CD4-positive, alpha-beta T cell treated with Interleukin-12 subunit alpha and Interleukin-12 subunit beta, for 1 hour (primary cell): ENCODE data around the gene CTDP1.

Experiments
- DNase-seq: peaks from one replicate; pipeline ENCODE4 v3.0.0-alpha.2; 2020

CTDP1 gene, protein sequence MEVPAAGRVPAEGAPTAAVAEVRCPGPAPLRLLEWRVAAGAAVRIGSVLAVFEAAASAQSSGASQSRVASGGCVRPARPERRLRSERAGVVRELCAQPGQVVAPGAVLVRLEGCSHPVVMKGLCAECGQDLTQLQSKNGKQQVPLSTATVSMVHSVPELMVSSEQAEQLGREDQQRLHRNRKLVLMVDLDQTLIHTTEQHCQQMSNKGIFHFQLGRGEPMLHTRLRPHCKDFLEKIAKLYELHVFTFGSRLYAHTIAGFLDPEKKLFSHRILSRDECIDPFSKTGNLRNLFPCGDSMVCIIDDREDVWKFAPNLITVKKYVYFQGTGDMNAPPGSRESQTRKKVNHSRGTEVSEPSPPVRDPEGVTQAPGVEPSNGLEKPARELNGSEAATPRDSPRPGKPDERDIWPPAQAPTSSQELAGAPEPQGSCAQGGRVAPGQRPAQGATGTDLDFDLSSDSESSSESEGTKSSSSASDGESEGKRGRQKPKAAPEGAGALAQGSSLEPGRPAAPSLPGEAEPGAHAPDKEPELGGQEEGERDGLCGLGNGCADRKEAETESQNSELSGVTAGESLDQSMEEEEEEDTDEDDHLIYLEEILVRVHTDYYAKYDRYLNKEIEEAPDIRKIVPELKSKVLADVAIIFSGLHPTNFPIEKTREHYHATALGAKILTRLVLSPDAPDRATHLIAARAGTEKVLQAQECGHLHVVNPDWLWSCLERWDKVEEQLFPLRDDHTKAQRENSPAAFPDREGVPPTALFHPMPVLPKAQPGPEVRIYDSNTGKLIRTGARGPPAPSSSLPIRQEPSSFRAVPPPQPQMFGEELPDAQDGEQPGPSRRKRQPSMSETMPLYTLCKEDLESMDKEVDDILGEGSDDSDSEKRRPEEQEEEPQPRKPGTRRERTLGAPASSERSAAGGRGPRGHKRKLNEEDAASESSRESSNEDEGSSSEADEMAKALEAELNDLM

DNA sequence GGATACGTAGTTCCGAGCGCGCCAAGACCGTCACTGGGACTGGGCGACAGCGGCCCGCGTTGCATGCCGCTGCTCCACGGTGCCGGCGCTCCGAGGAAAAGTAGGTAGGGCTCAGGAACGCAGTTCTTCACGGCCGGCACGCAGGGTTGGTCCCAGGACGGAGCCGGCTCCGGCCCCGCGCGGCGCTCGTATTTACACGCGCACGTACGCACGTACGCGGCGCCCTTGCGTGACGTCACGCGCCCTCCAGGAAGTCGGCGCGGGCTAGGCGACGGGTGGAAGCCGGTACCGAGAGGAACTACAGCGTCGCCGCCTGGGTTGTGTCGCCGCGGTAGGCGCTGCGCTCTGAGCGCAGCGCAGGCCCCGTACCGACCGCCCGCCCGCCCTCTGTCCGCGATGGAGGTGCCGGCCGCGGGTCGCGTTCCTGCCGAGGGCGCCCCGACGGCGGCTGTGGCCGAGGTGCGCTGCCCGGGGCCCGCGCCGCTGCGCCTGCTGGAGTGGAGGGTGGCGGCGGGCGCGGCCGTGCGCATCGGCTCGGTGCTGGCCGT is at the start of gene CTDP1:
Gene CTDP1 (plus strand): TSS at position 252 of the 548 bp plus-strand sequence. CDS start 145 bp downstream, at position 397.
- peak; percentile 90 for DNase-seq

DNA sequence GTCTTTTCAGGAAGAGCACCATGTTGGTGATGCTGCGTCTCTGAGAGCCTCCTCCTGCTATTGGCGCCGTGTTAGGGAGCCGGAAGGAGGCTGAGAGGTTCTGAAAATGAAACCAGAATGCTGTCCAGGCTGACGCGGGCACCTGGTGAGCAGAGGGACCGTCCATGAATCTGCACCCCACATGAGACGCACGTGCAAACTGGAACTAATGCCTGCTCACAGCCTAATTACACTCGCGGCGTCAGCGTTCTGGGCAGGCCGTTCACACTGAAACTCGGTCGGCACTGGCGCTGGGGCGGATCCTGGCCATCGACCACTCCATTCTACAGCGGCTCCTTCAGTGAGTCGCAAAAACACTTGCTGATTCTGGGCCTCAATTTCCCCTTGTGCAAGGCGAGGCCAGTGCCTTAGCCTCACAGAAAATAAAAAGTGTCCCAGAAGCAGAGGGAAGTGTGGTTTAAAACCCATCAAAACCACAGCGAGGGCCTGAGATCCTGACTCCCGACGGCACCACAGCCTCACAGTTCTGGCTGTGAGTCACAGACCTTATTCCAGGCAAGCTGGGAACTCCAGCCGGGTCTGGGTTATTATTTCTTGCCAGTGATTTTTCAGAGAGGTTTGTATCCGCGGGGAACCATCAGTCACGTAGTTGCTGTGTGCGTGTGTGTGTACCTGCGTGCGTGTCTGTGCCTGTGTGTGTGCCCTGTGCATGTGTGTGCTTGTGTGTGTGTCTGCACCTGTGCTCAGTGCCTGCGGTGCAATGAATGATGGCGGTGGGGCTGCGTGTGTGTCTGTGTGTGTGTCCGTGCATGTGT is 49.1 kb upstream of the CTDP1 start:
- no peak for DNase-seq

DNA sequence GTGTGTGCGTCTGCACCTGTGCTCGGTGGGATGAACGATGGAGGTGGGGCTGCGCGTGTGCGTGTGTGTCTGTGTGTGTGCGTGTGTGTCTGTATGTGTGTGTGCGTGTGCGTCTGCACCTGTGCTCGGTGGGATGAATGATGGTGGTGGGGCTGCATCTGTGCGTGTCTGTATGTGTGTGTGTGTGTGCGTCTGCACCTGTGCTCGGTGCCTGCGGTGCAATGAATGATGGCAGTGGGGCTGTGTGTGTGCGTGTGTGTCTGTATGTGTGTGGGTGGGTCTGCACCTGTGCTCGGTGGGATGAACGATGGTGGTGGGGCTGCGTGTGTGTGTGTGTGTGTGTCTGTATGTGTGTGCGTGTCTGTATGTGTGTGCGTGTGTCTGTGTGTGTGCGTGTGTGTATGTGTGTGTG is 48.5 kb upstream of the CTDP1 start:
- no peak for DNase-seq

DNA sequence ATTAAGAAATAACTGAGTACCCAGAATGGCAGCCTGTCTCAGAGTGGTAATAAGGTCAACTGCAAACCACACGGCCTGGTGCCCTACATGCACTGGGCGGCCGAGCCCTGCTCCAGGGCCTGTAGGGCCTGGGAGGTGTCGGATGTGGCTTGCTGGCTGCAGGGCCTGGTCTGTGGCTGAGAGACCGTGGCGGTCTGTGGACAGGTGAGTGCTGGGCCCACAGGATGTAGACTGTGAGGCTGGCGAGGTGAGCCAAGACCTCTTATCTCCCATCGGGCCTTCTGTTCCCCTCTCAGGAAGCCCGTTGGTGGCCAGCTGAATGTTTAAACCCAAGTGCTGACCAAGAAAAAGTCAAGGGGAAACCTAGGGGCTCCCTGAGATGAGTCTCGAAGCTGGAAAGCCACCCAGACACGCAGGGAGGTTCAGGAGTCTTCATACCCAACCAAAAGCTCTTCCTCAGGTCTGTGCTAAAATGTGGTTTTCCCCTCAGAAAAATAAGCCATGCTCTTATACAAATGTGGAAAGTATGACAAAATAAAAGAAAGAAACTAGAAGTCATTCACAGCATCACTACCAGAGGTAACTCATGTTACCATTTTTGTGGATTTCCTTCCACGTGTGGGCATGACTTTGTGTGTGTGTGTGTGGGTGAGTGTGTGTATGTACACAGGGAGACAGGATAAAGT is 47.7 kb upstream of the CTDP1 start:
- DNase-seq = no peak

DNA sequence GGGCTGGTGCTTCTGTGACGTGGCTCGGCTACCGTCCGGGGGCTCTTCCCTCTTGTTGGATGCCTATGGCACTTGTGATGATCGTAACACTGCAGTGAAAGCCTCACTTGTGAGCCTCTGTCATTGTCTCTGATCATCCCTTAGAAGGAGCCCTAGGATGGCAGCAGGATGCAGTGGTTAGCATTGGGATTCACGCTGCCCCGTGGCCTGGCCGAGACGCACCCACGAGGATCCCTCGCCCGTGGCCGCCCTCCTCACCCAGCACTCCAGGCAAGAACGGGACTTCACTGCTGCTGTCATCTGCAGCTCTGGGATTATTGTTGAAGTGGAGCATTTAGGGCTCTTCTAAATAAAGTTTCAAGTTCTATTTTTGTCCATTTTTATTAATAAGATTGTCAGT is 46.8 kb upstream of the CTDP1 start:
- no peak for DNase-seq

DNA sequence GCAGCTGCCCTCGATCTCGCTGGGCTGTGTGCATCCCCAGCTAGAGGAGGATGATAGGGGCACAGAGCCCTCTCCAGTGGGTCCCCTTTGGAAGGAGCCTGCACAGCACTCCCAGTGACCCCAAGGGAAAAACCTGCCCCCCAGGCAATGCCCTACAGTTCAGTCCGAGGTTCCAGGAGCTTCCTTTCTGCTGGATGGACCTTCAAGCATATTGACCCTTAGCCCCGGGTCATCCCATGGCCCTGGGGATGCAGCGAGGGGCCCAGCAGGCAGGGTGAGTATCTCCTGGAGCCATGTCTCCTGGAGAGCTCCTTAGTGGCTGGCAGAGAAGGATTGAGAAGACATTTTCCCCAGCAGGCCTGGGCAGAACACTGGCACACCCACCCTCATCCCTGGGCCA is 45.4 kb upstream of the CTDP1 start:
- DNase-seq = no peak

DNA sequence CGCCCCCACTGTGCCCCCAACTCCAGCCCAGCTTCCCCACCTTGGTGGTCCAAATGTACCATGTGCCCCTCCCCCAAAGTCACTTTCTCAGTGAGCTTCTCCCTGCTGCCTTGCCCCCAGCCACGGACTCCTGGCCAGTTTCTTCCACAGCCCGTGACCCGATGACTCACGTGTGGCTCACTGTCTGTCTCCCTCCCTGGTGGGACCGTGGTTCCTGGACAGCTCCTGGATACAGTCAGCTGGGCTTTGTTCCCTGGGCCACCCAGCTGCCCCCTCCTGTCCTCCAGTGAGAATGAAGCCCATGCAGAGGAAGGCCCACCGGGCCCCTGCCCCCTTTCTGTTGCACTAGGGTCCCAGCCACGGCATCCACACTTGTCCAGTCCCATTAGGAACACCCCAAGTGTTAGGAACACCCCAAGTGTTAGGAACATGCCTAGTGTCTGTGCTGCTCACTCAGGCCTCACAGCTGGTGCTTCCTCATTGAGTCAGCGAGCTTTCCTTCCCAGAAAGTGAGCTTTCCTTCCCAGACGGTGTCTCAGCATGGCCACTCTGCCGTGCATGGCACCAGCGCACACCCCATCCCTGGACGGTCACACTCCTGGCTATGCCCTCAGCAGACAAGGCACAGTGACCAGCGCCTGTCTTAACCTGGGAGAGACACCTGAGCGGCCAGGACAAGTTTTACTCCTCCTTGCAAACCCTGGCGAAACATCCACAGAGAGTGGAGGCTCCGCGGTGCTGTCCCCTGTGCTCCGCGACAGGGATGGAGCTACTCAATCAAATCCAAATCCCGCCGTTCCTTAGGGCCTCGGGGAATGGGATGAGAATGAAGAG is 44.8 kb upstream of the CTDP1 start:
- no peak for DNase-seq

DNA sequence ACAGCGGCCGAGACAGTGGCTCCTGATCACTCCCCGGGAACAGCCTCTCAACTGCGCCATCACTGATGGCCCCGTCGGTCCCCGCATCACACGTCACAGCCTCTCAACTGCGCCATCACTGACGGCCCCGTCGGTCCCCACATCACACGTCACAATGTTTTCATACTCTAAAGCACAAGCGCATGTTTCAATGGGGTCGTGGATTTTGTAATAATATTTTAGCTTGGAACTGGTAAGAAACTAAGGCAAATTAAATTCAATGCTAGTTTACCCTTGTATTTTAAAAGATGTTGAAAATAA is 44.2 kb upstream of the CTDP1 start:
- DNase-seq = no peak

DNA sequence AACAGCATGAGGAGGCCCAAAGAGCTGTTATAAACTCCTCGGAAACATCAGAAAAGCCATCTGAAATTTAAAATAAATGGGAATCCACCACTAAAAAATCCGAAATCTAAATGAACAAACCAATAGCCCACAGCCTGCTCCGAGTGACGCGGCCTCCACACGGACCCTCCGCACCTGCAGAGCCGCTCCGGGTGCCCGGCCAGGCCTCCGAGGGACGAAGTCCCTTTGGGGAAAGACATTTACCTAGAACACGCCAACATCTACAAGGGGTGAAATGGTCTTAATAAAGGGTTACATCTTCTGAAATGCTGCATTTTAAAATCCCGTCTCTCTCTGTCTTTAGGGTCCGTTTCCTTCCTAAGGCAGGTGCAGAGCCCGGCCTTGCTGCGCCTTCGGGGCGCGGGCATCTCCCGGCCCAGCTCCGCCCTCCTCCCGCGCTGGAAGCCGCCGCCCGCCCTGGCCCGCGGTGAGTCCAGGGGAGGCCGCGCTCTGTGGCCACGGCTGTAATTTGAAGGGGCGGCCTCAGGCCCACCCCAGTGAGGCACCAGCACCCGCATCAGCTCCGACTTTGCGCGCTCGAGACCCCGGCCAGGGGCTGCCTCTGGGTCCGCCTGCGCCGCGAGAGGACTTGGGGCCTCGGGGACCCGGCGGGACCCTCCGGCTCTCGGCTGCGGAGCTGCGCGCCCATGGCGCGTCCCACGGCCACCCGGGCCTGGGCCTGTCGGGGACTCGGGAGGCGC is 42.3 kb upstream of the CTDP1 start:
- no peak for DNase-seq

DNA sequence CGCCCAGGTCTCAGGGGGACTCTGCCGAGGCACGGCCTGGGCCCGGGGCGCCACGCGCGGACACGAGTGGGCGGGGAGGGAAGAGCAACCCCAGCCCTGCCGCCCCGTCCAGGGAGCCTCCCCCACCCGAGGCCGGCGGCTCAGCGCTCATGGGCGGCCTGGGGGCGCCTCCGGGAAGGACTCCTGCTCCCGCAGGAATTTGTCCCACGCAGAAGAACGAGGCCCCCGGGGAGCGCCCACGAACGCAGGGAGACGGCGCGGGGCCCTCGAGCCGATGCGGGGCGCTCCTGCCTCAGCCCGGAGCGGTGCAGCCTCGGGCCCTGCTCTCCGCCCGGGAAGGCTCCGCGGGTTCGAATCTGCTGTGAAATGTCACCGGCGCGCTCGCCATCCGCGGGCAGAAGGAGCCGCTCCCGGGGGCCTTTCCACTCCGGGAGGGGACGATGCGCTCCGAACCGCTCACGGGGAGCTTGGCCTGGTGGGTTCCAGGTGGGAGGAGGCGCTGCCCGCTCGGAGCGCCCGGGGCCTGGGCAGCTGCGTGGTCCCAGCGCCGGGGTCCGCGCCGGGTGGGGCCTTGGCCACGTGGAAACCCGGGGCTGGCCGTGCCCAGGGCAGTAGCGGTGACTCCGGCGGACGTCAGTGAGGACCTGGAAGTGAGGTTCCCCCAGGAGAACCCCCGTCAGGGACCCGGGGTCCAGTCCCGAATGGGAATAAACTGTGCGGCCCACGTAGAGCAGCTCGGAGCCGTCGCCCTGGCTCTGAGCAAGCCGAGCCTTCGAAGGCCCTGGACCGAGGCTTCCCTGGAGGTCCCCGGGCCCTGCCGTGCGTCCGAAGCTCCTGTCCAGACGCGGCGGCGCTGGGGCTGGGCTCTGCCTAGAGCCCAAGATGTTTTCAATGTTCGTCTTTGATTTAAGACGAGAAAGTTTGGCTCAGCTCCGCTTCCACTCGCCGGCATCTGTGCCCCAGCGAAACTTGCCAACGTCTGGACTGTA is 41.4 kb upstream of the CTDP1 start:
- DNase-seq = no peak

DNA sequence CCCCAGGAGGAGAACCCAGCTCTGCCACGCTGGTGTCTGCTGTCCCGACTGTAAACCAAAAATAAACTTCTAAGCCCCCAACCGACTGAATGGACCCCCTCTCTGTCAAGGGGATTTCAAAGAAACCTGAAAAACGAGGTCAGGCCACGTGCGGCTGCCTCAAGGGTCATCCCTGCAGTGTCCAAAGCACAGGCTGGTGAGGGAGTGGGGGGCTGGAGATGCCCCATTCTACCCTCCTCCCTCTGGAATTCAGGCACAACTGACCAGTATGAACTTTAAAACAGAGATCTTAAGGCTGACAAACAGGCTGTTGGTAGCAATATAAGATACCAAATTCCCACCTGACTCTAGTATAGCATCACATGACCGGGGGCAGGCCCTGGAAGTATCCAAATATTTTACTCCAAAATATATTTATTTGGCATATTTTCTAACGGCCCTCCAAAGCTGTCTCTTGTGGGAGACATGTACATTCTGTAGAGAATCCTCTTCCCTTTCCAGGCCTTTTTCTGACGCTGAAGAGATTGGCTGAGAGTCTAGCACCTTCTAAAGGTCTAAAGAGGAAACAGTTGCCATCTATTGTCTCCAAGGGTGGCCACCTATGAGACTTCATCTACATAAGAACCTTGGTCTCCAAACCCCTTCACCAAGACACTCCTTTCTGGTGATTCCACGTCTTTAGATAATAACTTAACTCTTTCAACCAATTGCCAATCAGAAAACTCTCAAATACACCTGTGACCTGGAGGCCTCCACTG is 40.4 kb upstream of the CTDP1 start:
- DNase-seq = no peak

DNA sequence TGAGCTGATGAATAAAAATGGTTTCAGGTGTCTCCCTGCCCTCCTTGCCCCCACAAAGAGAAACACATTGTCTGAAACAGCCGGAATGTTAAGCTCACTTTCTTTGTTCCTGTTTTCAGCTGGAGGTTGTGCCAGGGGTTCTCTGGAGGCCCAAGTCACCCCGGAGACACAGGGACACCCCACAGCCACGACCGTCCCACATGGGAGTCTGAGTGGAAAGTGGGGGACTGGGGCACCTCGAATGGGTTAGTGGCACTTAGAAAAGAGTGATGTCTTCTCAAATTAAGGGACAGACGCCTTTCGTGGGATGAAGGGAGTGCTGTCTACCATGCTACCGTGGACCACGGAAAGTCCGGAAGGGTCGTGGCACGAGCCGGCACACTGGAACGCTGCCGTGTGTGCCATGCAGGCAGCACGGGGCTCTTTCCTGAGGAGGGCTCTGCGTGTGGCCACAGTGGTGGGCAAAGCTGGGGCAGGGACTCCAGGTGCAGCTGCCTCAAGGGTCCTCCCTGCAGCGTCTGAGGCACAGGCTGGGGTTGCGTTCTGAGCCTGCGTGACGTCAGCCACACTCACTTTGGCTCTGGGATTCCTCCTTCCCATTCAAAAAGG is 39.4 kb upstream of the CTDP1 start:
- DNase-seq = no peak

DNA sequence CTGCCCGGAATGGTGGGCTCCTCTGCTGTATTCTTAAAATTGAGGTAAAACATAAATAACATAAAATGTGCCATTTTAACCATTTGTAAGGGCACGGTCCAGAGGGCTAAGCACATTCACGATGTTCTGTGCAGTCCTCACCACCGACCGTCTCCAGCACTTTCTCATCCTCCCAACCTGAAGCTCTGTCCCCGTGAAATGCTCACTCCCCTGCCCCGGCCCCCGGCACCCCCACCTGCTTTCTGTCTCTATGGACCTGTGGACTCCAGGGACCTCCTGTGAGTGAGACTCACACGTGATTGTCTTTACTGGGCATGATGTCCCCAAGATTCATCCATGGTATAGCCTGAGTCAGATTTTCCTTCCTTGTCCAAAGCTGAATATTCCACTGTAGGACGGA is 38.7 kb upstream of the CTDP1 start:
- DNase-seq = no peak

DNA sequence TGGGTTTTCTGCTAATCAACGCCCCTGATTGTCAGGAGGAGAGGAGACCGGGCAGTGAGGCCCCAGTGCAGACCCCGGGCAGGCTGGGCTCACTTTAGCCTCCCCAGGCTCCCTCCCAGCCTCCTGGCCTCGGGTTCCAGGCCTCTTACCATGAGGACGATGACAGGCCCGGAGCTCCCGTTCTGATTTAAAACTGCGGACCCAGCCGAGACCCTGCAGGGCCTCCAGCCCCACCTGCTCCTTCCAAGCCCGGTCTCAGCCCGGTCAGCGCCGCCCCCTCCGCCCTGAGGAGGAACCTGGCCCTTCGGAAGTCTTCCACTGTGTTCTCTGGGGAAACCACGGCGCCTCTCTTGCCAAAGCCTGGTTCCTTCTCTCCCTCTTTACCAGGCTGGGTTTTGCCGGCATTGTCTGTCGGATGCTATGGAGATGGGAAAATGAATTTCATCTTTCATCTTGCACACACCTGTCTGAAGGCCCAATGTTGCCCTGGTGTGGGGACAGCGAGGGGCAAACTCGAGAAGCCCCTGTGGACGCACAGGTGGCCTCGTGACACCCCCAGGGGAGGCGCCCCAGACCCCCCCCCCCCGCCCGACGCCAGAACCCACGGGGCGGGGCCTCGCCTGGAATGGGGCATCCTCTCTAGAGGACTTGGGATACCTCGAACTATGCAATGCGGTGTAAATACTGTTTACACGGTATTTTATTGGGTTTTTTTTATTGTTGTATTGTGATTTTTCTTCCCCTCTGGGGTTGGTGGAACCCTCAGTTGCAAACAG is 37.7 kb upstream of the CTDP1 start:
- DNase-seq = no peak

DNA sequence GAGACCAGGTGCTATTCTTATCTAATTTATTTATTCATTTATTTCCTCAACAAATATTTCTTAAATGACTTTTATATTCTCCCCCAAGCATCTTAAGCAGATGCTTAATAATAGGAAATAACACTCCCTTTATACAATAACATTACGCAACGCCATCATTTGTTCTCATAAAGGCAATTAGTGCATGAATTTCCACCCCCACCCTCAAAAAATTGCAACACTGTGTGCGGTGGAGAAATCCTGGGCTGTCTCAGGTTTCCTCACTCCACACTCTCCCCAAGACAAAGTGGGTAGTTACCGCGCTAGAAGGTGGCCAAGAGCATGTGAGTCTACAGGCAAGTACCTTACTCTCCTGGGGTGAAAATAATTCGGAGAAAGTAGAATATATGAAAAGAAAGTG is 37.0 kb upstream of the CTDP1 start:
- DNase-seq = peak; percentile 6

DNA sequence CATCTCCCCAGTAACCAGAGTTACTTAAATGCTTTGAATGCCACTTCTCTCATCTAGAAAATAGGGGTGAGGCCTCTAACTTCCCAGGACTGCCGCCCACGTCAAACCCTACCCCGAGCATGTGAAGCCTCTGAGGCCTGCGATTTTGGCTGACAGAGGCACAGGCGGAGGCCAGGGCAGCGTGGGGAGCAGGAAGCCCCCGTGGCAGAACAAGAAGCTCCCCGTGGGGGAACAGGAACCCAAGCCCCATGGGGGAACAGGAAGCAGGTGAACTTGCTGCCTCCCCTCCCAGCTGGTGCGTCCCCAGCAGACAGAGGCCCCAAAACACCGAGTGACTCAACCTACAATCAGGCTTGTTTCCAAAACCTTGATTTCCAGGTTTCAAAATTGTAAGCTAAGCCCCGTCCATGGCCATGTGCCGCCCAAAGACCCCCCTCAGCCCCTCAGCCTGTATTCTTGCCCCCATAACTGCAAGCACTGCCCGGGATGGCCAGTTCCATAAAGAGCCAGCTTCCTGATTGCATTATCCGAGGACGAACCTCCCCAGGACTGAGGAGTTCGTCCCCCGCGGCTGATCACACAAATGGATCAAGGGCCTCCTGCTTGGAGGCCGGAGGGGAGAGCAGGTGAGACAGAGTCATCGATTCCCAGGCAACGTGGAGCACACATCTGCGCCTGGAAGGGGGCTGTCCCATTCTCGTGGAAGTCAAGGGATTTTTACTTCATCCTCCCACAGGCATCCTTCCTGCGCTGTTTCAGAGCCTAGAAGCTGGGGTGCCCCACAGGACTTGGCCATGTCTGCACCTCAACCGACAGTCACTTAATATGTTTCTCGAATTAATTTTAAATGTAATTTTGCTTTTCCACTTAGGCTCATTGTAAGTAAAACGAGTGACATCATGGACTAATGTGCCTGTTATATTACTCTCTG is 36.3 kb upstream of the CTDP1 start:
- DNase-seq = peak; percentile 8
